NOMO-1 (cell line): ENCODE data around the gene PCSK5.

Experiments used
- DNase-seq, 2 experiments: peaks; one replicate each; lab custom pipeline; 2025; ENCODE audit not compliant: unreplicated experiment in 2 of 2; lab: John Stamatoyannopoulos, UW

Gene PCSK5

DNA sequence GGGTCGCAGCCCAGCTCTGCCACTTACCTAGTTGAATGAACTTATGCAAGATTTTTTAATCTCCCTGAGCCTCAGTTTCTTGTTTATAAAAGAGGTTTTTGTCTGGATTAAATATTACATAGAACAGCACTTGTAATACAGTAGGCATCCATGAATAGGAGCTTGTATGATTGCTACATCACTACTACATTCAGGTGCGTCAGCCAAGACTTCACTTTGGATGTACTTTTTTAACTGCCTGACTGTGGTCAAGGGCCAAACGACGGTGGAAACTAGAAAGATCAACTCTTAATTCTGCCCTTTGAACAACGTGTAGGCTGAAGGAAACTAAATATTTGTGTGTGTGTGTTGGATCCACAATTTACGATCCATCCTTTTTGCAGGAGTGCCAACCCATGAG lies 330.9 kb downstream of the PCSK5 start:
- no peak for DNase-seq

DNA sequence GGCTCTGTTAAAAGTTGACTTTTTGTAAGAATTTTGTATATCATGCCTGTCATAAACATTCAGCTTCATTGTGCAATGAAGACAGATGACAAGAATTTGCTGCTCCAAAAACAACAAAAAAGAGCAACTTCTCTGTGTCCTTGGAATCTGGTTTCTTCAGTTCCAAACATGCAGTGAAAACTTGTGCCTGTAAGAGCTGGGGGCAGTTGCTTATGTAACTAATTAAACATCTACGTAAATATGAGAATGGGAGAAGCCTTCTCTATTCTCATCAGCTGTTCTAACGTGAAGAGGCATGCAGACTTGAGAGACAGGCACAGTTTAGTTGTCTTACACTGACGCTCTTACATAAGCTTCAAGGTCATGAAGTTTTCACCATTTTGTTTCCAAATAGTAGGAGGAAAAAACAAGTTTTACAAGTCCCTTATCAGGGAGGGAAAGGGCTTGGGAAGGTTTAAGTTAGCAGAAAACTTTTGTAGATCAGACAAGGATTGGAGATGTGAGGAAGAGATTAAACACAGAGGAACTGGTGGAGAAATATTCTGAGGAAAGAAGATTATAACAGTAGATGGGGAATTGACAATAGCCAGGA lies 333.4 kb downstream of the PCSK5 start:
- no peak for DNase-seq

DNA sequence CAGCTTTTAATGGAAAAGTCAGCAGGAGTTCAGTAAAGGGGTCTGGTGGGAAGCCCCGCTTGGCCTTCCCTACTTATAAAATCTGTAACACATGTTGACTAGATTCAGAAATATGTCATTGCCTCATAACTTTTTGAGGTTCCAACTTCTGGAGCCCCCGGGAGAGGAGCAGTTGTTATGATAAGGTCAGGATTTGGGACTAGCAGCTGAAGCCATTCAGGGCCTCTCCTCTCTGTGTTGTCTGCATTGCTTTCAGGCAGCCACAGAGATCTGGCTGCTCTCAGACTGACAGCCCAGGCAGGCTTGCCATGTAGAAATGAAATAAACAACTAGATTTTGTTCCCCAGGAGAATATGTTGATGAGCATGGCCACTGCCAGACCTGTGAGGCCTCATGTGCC lies 336.7 kb downstream of the PCSK5 start:
- DNase-seq = no peak

DNA sequence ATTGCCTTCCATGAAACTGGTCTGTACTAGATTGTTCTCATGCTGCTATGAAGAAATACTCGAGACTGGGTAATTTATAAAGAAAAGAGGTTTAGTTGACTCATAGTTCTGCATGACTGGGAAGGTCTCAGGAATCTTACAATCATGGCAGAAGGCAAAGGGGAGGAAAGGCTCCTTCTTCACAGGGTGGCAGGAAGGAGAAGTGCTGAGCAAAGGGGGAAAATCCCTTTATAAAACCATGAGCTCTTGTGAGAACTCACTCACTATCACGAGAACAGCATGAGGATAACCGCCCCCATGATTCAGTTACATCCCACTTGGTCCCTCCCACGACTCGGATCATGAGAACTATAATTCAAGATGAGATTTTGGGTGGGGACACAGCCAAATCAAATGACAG lies 340.5 kb downstream of the PCSK5 start:
- DNase-seq = no peak

DNA sequence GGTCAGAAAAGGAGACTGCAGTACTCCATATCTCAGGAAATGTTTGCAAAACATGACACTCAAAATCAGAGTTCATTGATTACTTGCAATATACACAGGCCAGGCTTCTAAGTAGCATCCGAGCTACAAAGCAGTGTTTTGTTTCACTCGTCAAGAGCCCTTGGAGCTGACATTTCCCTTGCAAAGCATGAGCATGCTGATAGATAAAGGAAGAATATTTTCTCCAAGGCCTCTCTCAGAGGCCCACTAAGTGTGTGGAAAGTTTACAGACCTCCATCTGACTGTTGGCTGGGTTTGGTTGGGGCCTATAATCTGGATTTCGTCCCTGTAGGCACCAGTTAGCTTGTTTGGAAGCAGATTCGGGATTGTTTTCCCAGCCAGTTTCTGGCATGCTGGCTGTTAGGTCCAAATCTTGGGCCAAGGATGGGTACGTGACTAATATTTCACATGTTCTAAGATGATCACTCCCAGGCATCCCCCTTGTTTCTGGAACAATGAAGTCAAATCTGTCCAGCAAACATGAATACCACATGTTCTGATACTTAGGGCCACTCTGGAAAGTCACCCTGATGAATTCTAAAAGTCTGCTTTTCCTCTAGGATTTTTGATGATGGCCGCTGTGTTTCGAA lies 342.5 kb downstream of the PCSK5 start:
- no peak for DNase-seq

DNA sequence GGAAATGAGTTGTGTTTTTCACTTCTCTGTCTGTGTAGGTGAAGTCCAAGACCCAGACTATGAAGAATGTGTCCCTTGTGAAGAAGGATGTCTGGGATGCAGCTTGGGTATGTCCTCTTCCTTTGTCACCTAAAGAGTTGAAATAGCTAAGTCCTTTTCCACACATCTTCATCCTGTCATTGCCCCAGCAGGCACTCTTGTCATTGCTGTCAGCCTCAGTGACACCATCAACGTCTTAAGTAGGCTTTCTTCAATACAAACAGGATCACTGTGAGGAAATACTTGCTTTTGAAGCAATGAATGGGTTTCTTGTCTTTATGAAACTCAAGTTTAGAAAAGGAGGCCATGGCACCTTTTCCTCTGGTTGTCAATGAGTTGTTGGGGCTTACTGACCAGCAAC lies 350.1 kb downstream of the PCSK5 start:
- DNase-seq = no peak

DNA sequence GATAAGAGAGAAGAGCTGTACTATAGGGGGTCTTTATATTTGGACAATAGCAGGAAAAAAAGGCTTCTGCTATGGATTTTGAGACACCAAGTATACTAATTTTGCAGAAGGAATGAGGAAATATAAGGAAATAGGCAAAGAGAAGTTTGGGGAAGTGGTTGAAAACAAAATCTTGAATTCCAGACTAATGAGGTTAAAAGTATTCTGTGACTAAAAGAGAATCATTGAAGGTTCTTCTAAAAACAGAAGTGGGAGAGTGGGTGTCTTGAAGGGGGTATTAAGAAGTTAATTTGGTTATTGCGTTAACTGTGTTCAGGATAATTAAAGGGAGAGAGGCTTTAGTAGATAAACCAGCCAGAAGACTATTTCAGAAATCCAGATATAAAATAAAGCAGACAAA lies 355.0 kb downstream of the PCSK5 start:
- DNase-seq = peak; percentile 6 to 62

DNA sequence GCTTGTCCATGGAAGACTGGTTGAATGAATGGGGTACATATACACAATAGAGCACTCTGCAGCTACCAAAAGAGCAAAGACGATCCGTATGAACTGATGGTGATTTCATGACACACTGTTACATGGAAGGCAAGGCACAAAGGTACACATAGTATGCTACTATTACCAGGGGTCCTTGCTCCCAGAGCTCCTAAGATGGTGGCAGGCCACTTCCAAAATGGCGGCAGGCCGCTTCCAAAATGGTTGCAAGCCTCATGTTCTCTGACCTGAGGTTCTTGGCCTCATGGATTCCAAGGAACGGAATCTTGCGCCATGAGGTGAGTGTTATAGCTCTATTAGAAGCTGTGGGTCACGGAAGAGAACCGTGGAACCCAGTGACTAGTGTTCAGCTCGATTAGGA lies 356.2 kb downstream of the PCSK5 start:
- DNase-seq = no peak

DNA sequence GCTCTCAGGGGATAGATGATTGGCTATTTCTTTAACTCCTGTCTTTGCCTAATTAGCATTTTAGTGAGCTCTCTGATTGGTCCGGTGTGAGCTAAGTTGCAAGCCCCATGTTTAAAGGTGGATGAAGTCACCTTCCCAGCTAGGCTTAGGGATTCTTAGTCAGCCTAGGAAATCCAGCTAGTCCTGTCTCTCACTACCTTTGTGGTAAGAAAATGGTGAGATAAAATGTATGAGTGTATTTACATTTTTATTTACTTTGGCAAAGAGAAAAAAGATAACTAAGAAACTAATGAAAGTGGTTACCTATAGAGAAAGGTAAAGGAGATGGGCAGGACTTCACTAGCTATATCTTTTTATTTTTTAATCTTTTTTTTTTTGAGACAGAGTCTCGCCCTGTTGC lies 357.0 kb downstream of the PCSK5 start:
- DNase-seq = no peak

DNA sequence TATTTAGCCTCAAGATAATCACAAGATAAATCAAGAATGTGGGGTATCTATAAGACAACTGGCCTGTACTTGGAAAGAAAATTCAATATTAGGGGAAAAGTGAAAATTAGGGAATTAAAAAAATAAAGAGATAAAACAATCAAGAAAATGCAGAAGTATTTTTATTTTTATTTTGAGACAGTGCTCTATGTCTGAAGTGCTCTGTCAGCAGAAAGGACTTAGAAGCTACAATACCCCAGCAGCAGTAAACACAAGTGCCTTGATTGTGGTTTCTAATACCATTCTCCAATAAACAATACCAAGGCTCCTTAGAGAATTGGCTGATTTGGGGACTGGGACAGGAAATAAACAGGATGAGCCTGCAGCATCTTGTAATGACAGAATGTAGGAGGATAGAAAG lies 358.8 kb downstream of the PCSK5 start:
- no peak for DNase-seq

DNA sequence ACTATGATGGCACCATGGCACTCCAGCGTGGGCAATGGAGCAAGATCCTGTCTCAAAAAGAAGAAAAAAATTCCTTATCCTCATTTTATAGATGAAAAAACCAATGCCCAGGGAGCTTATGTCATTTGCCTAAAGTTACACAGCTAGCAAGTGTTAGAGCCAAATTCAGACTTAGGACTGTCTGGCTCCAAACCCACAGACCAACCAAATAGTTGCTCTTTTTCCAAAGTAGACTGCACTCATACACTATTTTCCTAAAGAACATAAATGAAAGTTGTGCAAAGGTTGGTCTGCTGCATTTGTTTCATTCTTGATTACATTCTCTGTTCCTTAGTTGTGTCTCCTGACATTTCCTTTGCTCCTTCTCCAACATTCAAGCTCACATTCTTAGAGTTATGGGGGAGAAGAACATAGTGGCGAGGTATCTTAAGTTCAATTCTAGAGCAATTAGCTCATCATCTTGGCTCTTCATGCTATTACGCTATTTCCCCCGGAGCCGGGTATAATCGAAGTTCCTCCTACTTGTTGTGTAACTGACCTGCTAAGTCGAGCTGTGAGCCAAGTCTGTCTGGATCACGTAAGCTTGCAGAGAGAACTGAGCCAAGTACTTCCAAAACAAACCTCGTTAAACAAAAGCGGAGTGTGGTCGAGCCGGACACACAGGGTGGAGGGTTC lies 365.4 kb downstream of the PCSK5 start:
- peak; percentile 20 to 79 for DNase-seq

DNA sequence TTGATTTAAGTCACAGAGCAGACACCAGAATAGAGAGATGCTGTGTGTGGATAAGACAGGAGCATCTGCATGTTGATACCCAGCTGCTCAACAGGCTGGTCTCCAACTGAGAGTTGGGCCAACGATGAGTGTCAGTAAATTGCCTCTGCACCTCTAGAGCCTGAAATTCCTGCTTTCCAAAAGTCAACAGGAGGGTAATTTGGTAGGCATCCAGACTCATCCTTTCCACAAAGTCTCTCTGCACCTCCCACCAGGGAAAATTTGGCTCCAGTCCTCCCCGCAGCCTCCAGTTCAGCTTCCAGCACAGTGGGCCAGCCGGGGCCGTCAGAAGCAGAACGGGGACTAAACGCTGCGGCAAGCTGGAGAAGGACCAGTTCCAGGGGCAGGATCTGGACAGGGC lies 366.8 kb downstream of the PCSK5 start:
- DNase-seq = no peak

DNA sequence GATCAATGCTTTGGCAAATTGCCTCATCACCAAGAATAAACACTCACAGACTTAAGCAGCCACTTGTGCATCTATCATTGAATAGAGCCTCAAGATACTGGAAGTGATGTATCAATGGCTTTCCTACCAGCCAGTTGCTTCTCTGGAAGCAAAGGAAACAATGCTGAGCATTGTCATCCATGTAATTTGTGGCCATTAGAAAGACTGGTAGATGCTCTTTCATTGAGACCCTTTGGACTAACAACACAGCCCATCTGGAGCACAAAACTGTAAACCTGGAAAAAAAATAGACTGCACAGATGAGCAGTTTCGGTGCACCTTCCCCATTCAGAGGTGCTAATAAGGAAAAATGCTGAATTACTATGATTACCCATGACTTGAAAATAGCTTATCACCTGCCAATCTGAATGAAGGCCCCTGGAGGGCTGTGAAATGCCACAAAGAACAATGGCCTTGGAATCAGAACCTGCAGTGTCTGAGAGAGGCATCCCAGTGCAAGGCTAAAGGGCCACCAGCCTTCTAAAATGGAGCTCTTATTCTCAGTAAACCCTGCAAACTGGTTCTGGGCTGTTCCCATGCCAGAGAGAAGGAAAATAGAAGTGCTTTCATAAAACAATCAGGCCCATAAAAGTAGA lies 376.3 kb downstream of the PCSK5 start:
- no peak for DNase-seq

DNA sequence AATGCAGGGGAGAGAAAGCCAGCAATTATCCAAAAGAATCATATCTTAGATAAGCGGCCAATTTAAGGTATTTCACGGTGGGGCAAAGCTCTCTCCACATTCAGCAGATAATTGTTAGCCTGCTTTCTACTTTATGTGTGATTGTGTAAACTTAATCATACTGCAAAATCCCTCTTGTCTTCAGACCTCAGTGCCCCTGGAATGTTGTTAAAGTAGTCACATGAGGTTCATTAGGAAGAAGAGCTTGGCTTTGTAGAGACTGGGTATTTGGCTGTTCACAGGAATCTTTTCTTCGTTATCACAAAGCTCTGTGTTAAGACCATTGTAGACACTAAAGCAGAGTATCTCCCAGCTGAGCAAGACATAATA lies 376.8 kb downstream of the PCSK5 start:
- no peak for DNase-seq

DNA sequence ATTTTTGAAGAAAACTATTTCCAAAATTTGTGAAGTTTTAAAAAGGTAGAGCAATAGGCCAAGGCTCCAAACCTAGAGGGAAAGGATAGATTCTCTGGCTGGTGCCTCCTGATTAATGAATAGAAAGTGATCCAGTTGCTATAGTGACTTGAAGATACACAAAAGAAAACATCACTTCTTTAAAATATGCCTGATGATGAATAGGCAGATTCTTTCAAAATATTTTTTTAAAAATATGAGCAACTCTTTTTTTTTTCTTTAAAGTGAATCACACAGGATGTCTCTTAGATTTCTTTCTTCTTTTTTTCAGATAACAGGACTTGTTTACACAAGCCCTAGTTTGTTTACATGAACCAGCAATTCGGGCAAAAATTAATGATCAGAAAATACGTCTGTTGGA lies 379.3 kb downstream of the PCSK5 start:
- DNase-seq = no peak

DNA sequence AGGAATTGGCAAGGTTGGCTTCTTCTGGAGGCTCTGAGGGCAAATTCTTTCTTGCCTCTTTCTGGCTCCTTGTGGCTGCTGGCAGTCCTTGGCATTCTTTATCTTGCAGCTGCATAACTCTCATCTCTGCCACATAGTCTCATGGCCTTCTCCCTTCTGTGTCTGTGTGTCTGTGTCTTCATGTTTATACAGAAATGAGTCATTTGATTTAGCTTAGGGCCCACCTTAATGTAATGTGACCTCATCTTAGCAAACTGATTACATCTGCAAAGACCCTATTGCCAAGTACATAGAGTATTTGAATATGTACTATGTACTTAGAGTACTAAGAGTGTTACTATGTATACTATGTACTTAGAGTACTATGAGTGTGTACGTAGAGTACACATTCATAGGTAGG lies 381.3 kb downstream of the PCSK5 start:
- no peak for DNase-seq

DNA sequence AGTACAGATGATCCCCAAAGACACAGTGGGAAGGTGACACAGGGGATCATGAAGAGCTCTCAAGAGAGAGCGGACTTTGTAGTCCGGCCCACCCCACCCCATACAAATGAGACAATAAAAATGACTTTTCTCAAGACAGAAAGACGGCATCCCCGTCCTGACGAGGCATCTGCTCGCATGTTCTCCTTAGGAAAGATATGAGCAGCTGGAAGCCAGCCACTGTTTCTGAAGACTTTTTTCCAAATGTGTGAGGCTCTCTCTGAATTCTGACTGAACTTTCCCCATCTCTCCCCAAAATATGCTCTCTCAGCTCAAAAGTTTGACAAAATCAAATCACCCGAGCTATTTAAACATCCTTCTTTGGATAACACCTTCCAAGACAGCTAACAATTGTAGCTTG lies 398.6 kb downstream of the PCSK5 start:
- DNase-seq = no peak

DNA sequence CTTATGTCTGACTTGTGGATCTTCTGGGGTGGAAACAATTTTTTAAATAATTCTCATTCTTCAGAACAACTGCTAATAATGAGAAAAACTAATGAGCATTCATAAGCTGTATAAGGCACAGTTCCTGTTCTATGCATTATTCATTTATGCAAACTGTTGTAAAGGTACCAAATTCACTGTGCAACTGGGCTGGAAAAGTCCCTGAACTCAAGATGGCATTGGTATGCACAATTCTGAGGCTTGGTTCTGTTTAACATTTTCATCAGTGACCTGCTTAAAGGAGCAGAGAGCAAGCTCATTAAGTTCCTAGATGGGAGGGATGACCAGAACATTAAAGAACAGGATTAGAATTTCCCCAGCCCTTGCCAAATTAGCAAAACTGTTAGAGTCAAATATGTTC lies 399.2 kb downstream of the PCSK5 start:
- no peak for DNase-seq

DNA sequence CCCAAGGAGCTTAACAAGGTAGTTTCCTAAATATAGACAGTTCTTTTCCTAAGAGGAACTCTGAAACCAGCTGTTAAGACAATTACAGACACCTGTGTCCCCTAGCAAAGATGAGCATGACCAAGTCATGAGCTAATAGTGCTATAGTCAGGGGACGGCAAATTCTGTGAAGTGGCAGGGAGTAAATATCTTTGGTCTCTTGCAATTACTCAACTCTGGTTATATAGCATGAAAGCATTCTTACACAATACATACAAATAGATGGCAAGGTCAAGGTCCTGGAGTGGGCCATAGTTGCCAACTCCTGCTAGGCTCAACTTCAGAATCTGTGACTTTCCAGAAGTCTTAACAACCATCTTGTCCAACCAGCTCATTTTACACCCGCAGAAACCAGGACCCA lies 400.1 kb downstream of the PCSK5 start:
- peak; percentile 17 to 33 for DNase-seq

DNA sequence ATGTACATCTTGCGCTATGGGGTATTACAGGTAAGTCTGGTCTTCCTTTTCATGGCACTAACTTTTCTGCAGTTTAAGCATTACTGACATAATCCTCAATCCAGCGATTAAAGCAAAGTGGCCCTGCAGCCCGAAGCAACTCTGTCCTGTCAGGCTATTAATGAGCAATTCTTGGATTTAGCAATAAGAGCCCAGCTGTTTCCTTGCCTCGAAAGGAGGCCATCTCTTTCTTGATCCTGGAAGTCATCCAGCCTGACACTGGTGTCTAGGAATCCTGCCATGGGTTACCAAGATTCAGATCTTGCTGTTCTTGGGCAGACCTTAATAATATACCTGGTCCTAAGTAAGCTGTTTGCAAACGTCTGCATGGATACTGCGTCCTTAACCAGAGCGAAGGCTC lies 401.8 kb downstream of the PCSK5 start:
- no peak for DNase-seq

DNA sequence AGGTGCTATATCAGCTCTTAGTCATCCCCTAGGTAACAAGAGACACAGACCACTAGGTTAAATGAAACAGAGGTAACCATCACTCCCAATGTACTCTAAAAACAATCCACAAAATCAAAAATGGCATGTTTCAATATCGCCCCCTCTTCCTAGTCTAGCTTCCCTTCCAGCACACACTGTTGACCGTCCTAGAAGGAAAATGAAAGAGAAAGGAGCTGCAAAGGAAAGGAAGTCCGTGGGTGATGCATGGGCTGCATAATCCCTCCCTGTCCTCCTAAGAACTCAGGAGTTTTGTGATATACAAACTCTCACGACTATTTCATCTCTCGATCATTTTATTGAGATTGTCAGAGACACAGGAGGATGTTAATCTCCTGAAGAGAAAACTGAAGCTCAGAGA lies 402.2 kb downstream of the PCSK5 start:
- no peak for DNase-seq

DNA sequence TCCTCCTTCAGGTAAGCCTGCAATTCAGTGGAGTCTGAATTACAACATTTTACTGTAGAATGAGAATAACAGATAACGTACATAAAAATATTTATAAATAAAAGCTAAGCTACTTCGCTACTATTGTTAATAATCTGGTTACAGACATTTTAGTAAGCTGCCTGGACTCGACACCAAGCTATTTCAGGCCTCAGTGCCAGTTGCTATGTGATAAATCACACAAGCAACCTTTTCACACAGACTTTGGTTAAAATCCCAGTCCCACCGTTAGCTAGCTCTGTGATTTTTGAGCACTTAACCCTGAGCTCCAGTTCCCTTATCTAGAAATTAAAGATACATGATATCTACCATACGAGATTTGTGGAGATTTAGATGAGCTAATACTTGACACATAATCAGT lies 403.8 kb downstream of the PCSK5 start:
- no peak for DNase-seq
